Tibial nerve (tissue), 4 donors: ENCODE data around the gene MAP3K1. TPM values are rescaled to one million over a fixed set of nuclear protein-coding genes. Genes with fewer than 3 reads are reported as not detected.

Experiments
- DNase-seq, 2 donors: peaks; one replicate each; pipeline ENCODE4 v3.0.0-alpha.2; 2019; ENCODE audit warnings: low spot score in 2 of 2
- H3K27ac ChIP-seq, 4 donors: fragments of 200-600 bp; sonication (generic) in 3 of 4; one replicate each; pipeline ENCODE4 v1.5.1; 2017 to 2019; ENCODE audit warnings: mild to moderate bottlenecking in 1 of 4
- H3K27me3 ChIP-seq, 2 donors: fragments of 200-600 bp; sonication (generic) in 1 of 2; one replicate each; pipeline versions ENCODE4 v1.5.1 to v1.6.0; 2017 to 2019
- H3K36me3 ChIP-seq, 3 donors: fragments of 200-600 bp; sonication (generic); one replicate each; pipeline ENCODE4 v1.5.1; 2018 to 2019
- H3K4me1 ChIP-seq, 4 donors: fragments of 200-600 bp; sonication (generic) in 3 of 4; one replicate each; pipeline ENCODE4 v1.5.1; 2017 to 2019
- H3K4me3 ChIP-seq, 4 donors: fragments of 200-600 bp; sonication (generic) in 3 of 4; one replicate each; pipeline ENCODE4 v1.5.1; 2017 to 2019; ENCODE audit warnings: mild to moderate bottlenecking in 1 of 4, moderate library complexity in 1 of 4
- H3K9me3 ChIP-seq, 4 donors: fragments of 200-600 bp; sonication (generic) in 3 of 4; one replicate each; pipeline ENCODE4 v1.5.1; 2017 to 2019
- EP300 ChIP-seq, 2 donors: sonication (generic); formaldehyde crosslinking; IDR thresholded peaks; one replicate each; pipeline ENCODE4 v1.6.1; 2017; ENCODE audit warnings: antibody characterized with exemption in 2 of 2, mild to moderate bottlenecking in 1 of 2
- POLR2A ChIP-seq, 2 donors: fragments of 450-650 bp; IDR thresholded peaks; one replicate each; pipeline ENCODE4 v1.6.1; 2017; ENCODE audit warnings: antibody characterized with exemption in 2 of 2, mild to moderate bottlenecking in 2 of 2, moderate library complexity in 2 of 2
- WGBS, 2 donors: methylation state at CpG; one replicate each; pipeline ENCODE4 v1.1.5; 2018; 5-methylcytosine and 5-hydroxymethylcytosine counted together
- total RNA-seq, 4 donors: library from RNA; depleted of rRNA; stranded (reverse); fragments of >200 nt; gene quantifications; one replicate each; pipeline ENCODE4 v1.1.0, GENCODE V29; 2016
- TF ChIP-seq, protein P1 (sequence below), 5 experiments: fragments of 200-600 bp in 3 of 5; fragments of 450-650 bp in 2 of 5; sonication (generic) in 3 of 5; IDR thresholded peaks; one replicate each; pipeline ENCODE4 v1.5.1; 2016 to 2019; ENCODE audit warnings: antibody characterized with exemption in 5 of 5, mild to moderate bottlenecking in 3 of 5, moderate library complexity in 2 of 5

MAP3K1 gene
- total RNA-seq, 4 donors from 2014 or later, result 19.5 to 26.2 (median 22.9) TPM

DNA sequence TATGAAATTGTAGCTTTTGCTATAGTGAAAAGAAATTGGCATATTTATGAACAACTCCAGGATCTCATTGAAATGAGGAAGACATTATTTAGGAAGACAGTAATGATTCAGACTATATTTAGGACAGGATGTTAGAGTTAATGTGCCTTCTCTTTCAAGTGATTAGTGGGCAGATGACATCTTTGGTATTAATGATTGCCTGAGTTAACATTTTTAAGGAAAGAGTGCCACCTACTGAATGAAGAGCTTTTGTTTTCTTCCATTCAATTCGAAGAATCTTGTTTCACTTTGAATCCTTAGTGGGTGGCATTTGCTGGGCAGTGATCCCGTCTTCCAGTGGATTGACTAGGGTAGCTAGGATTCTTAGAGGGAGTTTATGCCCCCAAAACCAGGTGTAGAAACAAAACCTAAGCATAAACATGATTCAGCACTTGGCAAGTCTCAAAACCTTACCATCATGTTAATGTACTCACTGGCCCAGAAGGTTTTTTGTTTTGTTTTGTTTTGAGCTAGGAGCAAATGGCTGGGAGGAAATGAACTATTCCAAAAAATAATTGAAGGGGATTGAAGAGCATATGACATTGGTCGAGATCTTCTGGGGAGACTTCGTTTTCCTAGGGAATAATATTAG lies 23.2 kb downstream of the MAP3K1 start:
- no peaks in the 10 kb centered on the region for H3K9me3 ChIP-seq
- peaks cover 0 to 81% (median 29%) of the 10 kb centered on the region in 4 donors for H3K4me1 ChIP-seq
- no peaks in the 10 kb centered on the region for H3K36me3 ChIP-seq
- no peak for TF ChIP-seq EP300 (IDR thresholded peaks at IDR 0.05)
- TF ChIP-seq, protein P1, sequence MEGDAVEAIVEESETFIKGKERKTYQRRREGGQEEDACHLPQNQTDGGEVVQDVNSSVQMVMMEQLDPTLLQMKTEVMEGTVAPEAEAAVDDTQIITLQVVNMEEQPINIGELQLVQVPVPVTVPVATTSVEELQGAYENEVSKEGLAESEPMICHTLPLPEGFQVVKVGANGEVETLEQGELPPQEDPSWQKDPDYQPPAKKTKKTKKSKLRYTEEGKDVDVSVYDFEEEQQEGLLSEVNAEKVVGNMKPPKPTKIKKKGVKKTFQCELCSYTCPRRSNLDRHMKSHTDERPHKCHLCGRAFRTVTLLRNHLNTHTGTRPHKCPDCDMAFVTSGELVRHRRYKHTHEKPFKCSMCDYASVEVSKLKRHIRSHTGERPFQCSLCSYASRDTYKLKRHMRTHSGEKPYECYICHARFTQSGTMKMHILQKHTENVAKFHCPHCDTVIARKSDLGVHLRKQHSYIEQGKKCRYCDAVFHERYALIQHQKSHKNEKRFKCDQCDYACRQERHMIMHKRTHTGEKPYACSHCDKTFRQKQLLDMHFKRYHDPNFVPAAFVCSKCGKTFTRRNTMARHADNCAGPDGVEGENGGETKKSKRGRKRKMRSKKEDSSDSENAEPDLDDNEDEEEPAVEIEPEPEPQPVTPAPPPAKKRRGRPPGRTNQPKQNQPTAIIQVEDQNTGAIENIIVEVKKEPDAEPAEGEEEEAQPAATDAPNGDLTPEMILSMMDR (IDR thresholded peaks at IDR 0.05), result peak; percentile 25 to 86 (median 66)
- H3K27ac ChIP-seq, result peak overlapping the region in 3 of 4 donors; percentile 62 to 79 (median 75)
- H3K27me3 ChIP-seq, result no peaks in the 10 kb centered on the region
- H3K4me3 ChIP-seq, result no peak overlapping the region
- DNase-seq, result no peak
- 15 to 17% methylated on average over 4 of the region's 4 CpGs for WGBS, 2 donors

DNA sequence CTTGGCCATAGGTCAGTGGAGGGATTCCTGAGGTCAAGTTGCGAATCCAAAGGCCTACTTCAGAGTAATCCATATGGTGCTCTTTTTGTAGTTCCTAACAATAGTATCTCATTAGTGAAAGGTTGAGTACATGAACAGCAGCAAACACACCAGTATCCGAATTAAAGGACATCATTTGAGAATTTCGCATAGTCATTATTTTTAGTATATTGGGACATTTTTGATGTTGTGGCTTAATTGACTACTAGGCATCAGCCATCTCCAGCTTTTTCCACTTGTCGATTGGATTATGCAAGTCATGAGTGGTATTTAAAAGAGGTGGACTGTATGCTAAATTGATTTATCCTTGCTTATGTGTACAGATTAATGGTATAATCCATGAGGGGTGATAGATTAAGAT lies 23.7 kb downstream of the MAP3K1 start:
- Histone ChIP-seq H3K27me3 (no peaks in the 10 kb centered on the region), H3K27ac (peak overlapping the region in 3 of 4 donors; percentile 62 to 79 (median 75)), H3K36me3 (no peaks in the 10 kb centered on the region), H3K4me1 (peaks cover 0 to 77% (median 28%) of the 10 kb centered on the region in 4 donors), H3K9me3 (no peaks in the 10 kb centered on the region), H3K4me3 (no peak overlapping the region)
- TF ChIP-seq, protein P1 (IDR thresholded peaks at IDR 0.05), result no peak
- TF ChIP-seq POLR2A (IDR thresholded peaks at IDR 0.05) (no peak), EP300 (IDR thresholded peaks at IDR 0.05) (no peak)
- WGBS, 2 donors, result 73 to 85% methylated on average over 4 of the region's 4 CpGs
- DNase-seq, result no peak

DNA sequence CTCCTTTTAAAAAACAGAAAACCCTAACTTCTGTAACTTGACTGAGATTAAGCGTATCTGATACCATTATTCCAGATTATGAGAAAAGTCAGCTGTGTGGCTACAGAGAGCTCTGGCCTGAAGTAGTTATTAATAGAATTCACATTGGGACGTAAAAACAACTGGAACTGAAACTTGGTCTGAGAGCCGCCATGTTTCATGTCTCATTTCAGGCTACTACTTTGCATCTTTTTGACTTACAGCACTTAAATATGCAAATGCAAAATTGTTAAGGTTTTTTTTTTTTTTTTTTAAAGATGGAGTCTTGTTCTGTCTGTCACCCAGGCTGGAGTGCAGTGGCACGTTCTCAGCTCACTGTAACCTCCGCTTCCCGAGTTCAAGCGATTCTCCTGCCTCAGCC lies 25.2 kb downstream of the MAP3K1 start:
- no peak for TF ChIP-seq POLR2A (IDR thresholded peaks at IDR 0.05)
- TF ChIP-seq, protein P1 (IDR thresholded peaks at IDR 0.05), result no peak
- TF ChIP-seq EP300 (IDR thresholded peaks at IDR 0.05), result no peak
- Histone ChIP-seq H3K9me3 (no peaks in the 10 kb centered on the region), H3K27me3 (no peaks in the 10 kb centered on the region), H3K4me3 (no peak overlapping the region), H3K4me1 (peaks cover 0 to 80% (median 30%) of the 10 kb centered on the region in 4 donors), H3K36me3 (no peaks in the 10 kb centered on the region), H3K27ac (peak overlapping the region in 1 of 4 donors; percentile 79)
- no peak for DNase-seq
- 80 to 84% methylated on average over 7 of the region's 7 CpGs for WGBS, 2 donors

DNA sequence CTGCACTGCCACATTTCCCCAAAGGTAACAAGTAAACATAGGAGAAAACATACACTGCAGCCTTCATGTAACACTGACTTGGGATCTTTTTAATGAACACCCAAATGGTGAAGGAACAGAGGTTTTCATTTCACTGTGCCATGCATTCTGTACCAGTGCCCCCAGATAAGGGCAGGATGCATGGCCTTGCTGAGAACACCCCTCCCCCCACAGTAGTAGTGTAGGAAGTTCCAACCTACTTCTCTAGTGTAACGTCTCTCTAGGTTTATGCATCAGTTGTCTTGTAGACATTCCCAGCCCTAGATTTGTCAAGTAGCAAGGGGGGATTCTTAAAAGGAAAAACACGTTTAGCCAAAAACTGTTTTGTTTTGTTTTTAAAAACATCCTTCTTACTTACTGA lies 29.9 kb downstream of the MAP3K1 start:
- DNase-seq, result no peak
- no peak for TF ChIP-seq EP300 (IDR thresholded peaks at IDR 0.05)
- no peak for TF ChIP-seq POLR2A (IDR thresholded peaks at IDR 0.05)
- TF ChIP-seq, protein P1 (IDR thresholded peaks at IDR 0.05), result no peak
- Histone ChIP-seq H3K27me3 (no peaks in the 10 kb centered on the region), H3K4me1 (peaks cover 0 to 82% (median 20%) of the 10 kb centered on the region in 4 donors), H3K27ac (peak overlapping the region in 1 of 4 donors; percentile 18), H3K9me3 (no peaks in the 10 kb centered on the region), H3K36me3 (no peaks in the 10 kb centered on the region), H3K4me3 (no peak overlapping the region)
- 36 to 42% methylated on average over 2 of the region's 2 CpGs for WGBS, 2 donors

DNA sequence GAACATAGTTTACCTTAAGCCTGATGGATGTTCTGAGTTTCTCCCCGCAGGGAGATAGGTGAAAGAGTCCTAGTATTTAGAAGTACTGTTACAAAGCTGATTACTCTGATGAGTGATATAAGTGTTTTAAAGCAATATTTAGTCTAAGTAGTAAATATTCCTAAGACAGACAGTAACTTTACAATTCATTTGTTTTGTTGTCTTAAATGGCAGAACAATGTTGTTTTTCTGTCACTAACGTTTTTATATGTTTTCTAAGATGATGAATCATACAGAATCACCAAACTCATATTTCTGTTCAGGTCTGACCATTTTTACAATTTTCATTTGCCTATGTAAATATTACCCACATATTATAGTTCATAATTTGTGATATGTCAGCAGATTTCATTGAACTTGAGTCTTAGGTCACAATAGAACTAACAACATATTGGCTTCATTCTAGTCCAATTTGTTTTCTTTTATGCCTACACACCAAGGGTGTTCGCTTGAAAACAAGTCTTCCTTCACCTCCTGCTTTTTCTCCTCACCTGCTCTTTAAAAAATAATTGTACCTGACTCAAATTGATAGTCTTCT lies 30.6 kb downstream of the MAP3K1 start:
- no peaks in the 10 kb centered on the region for H3K9me3 ChIP-seq
- H3K27ac ChIP-seq, result peak overlapping the region in 1 of 4 donors; percentile 18
- no peaks in the 10 kb centered on the region for H3K36me3 ChIP-seq
- DNase-seq, result no peak
- TF ChIP-seq POLR2A (IDR thresholded peaks at IDR 0.05) (no peak), EP300 (IDR thresholded peaks at IDR 0.05) (no peak)
- TF ChIP-seq, protein P1 (IDR thresholded peaks at IDR 0.05), result no peak
- H3K4me3 ChIP-seq, result no peak overlapping the region
- peaks cover 0 to 82% (median 21%) of the 10 kb centered on the region in 4 donors for H3K4me1 ChIP-seq
- H3K27me3 ChIP-seq, result no peaks in the 10 kb centered on the region
- WGBS, 2 donors, result 28 to 36% methylated on average over 3 of the region's 3 CpGs
